SU-DHL-6 (cell line): ENCODE results near the gene LRRFIP1.

Experiments
- H2AFZ ChIP-seq: fragments of 200-600 bp; sonication (generic); 2 replicates; pipeline ENCODE4 v1.6.1; 2014; ENCODE audit warnings: low read depth, mild to moderate bottlenecking, moderate library complexity, mixed read lengths, antibody characterized with exemption, low read length; ENCODE audit not compliant: severe bottlenecking
- H3F3A ChIP-seq: fragments of 200-600 bp; shearing (Covaris generic); 2 replicates; pipeline ENCODE4 v1.6.0; 2016; ENCODE audit warnings: antibody characterized with exemption, mild to moderate bottlenecking; ENCODE audit not compliant: insufficient read depth
- H3K27ac ChIP-seq: fragments of 200-600 bp; sonication (generic); 2 replicates; pipeline ENCODE4 v1.5.1; 2016; ENCODE audit warnings: low read depth, mild to moderate bottlenecking, low read length, moderate library complexity, mixed read lengths
- H3K27me3 ChIP-seq: fragments of 200-600 bp; sonication (generic), shearing (Covaris generic); 2 replicates; pipeline ENCODE4 v1.6.0; 2014; ENCODE audit warnings: mild to moderate bottlenecking, low read length
- H3K36me3 ChIP-seq: fragments of 200-600 bp; sonication (generic); 2 replicates; pipeline ENCODE4 v1.6.1; 2014; ENCODE audit warnings: mild to moderate bottlenecking, low read length, mixed read lengths
- H3K4me2 ChIP-seq: fragments of 300-600, 200-600 bp; shearing (Covaris generic), sonication (generic); 2 replicates; pipeline ENCODE4 v1.6.0; 2014; ENCODE audit warnings: low read length, low read depth, mild to moderate bottlenecking; ENCODE audit not compliant: poor library complexity, severe bottlenecking
- H3K4me3 ChIP-seq: fragments of 200-600 bp; sonication (generic); 2 replicates; pipeline ENCODE4 v1.5.1; 2014; ENCODE audit warnings: antibody characterized with exemption, low read length, mild to moderate bottlenecking, mixed read lengths; ENCODE audit not compliant: insufficient read depth, poor library complexity, severe bottlenecking
- H3K79me2 ChIP-seq: fragments of 200-600 bp; sonication (generic); 2 replicates; pipeline ENCODE4 v1.6.1; 2014; ENCODE audit warnings: mild to moderate bottlenecking, low read length, moderate library complexity; ENCODE audit not compliant: insufficient read depth
- H3K9ac ChIP-seq: fragments of 200-600 bp; sonication (generic); 2 replicates; pipeline ENCODE4 v1.7.0; 2014; ENCODE audit warnings: mild to moderate bottlenecking, low read length
- H3K9me2 ChIP-seq: fragments of 200-600 bp; sonication (generic); replicated peaks from 2 replicates; pipeline ENCODE4 v1.6.1; 2014; ENCODE audit warnings: low read length; ENCODE audit not compliant: insufficient read depth
- H3K9me3 ChIP-seq: fragments of 200-600 bp; sonication (generic); 2 replicates; pipeline ENCODE4 v1.6.1; 2014; ENCODE audit warnings: low read length, mixed read lengths; ENCODE audit not compliant: insufficient read depth
- H4K20me1 ChIP-seq: fragments of 200-600 bp; sonication (generic); 2 replicates; pipeline ENCODE4 v1.6.1; 2014; ENCODE audit warnings: low read depth, mild to moderate bottlenecking, antibody characterized with exemption, low read length, moderate library complexity, mixed read lengths
- CTCF ChIP-seq: fragments of 200-600 bp; sonication (generic); IDR thresholded peaks from one replicate; pipeline ENCODE4 v1.5.1; 2017; ENCODE audit warnings: antibody characterized with exemption, mild to moderate bottlenecking, low read length, moderate library complexity; ENCODE audit not compliant: insufficient read depth, poor library complexity, severe bottlenecking
- EZH2phosphoT487 ChIP-seq: fragments of 200-600 bp; sonication (generic), shearing (Covaris generic); conservative IDR thresholded peaks from 2 replicates; pipeline ENCODE4 v1.6.1; 2018; ENCODE audit warnings: mild to moderate bottlenecking, antibody characterized with exemption, low read length, moderate library complexity, mixed read lengths

Gene LRRFIP1

DNA sequence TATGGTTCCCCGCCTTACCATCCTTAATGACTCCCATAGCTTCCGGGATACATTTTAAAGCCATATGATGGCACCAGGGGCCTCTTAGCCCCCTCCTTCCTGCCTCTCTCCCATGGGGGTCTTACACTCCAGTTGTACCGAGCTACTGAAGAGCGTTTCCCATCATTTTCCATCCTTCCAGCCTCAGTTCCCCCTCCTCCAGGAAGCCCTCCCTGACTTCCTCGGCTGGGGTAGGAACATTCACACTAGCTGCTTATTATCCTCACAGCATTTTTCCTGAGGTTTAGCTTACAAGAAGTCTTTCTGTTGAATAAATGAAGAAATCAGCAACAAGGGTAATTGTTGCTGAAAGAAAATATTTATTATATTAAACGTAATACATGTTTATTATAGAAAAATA is 41.1 kb downstream of the LRRFIP1 start:
- Histone ChIP-seq H4K20me1 (no peaks in the 10 kb centered on the region), H2AFZ (no peak overlapping the region), H3K4me2 (no peak overlapping the region), H3K79me2 (no peaks in the 10 kb centered on the region), H3K9me3 (no peaks in the 10 kb centered on the region), H3K9ac (no peak overlapping the region), H3F3A (peaks cover 10% of the 10 kb centered on the region; the same call in 1 of the 2 replicates), H3K9me2 (no peaks in the 10 kb centered on the region), H3K4me3 (no peak overlapping the region), H3K27me3 (no peaks in the 10 kb centered on the region), H3K27ac (no peak overlapping the region), H3K36me3 (no peaks in the 10 kb centered on the region)
- TF ChIP-seq CTCF (no peak), EZH2phosphoT487 (no peak)

DNA sequence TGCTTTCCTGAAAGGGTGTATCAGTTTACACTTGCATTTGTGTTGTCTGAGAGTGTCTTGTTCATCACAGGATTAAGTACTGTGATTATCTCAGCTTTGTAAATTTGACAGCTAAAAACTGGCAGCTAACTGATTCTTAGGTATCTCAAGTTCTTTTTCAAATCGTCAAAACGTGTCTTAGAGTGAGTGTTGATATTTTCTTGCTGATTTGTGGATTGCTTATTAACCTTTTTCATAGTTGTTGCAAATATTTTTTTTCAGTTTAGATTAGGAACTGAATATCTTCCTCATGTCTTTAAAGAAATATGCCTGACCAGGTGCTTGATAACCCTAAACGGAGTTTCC is 41.9 kb downstream of the LRRFIP1 start:
- H3K9me2 ChIP-seq, result no peaks in the 10 kb centered on the region
- H2AFZ ChIP-seq, result peak overlapping the region; percentile 21
- peaks cover 13% of the 10 kb centered on the region; the same call in 1 of the 2 replicates for H3F3A ChIP-seq
- H3K9me3 ChIP-seq, result no peaks in the 10 kb centered on the region
- H3K79me2 ChIP-seq, result no peaks in the 10 kb centered on the region
- no peaks in the 10 kb centered on the region for H4K20me1 ChIP-seq
- H3K36me3 ChIP-seq, result no peaks in the 10 kb centered on the region
- no peak overlapping the region for H3K9ac ChIP-seq
- TF ChIP-seq EZH2phosphoT487 (no peak), CTCF (no peak)
- H3K4me3 ChIP-seq, result no peak overlapping the region
- H3K4me2 ChIP-seq, result peak overlapping the region; percentile 41
- no peaks in the 10 kb centered on the region for H3K27me3 ChIP-seq
- H3K27ac ChIP-seq, result 0 out of 2 replicates have a peak overlapping the region, but pooled peaks have one; percentile 4

DNA sequence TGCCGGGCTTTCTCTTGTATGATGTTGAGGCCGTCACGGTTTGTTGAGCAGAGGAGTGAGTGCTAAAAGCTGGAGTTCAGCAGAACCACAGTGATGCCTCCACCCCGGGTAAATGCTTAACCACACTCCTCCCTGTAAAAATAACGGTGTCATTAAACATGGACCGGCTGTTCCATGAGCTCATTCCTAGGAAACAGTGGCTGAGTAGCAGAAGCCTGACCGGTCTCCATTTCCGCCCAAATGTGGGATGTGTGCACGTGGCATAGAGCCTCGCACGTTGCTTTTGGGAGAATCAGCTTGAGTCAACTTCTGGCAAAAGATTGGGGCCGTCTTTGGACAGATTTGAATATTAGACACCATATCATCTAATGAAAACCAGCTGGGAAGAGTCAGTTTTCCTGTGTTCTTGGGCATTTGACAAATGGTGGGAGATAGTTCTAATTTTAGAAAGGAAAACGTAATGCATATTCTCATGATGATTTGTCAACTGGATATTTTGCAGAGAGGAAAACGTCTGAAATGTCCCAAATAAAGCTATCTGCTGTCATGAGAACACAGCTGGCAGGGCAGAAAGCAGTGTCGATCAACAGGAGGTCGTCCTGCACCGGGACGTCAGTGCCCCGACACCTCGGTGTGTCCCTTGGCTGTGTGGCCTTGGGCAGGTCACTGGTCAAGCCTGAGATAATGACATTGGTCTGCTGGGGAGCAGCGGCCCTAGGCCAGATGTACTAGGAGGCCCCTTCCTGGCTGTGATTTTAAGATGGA is 42.4 kb downstream of the LRRFIP1 start:
- Histone ChIP-seq H3K27me3 (no peaks in the 10 kb centered on the region), H3K9ac (no peak overlapping the region), H3K79me2 (no peaks in the 10 kb centered on the region), H2AFZ (no peak overlapping the region), H3K9me2 (no peaks in the 10 kb centered on the region), H3K4me2 (peak overlapping the region; percentile 41), H3K27ac (no peak overlapping the region), H3F3A (peaks cover 17% of the 10 kb centered on the region; the same call in 1 of the 2 replicates), H3K36me3 (no peaks in the 10 kb centered on the region), H3K9me3 (no peaks in the 10 kb centered on the region), H3K4me3 (no peak overlapping the region), H4K20me1 (no peaks in the 10 kb centered on the region)
- TF ChIP-seq EZH2phosphoT487 (no peak), CTCF (no peak)
